ENCODE measurements around the gene BMP8A.
"Not testable (repeated sequence)": the region's sequence is repeated elsewhere in the genome, so short reads cannot be mapped to it uniquely, and the experiment has no call there.

The BMP8A gene

GRCh38 chr1:39508266-39508665 is 16.8 kb downstream of the BMP8A start:
- DNase-seq = no peak

DNA sequence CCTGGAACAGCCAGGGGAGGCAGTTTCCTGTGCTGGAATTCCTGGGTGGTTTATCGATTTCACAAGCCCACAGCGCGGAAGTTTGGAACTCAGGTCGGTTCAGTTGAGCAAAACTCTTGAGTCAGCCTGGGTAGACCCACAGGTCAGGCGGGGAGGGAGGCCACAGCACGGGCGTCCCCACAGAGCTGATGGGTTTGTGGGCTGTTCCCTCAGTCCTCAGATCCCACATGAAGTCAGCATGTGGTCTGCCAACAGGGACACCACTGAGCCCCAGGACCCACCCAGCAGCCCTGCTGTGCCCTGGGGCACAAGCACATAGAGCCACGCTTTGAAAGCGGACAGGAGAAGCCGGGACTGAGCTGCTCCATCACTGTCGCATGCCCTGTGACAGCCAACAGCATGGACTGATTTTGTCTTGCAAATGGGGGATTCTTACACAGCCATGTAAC is 17.4 kb downstream of the BMP8A start:
- no peak for DNase-seq

DNA sequence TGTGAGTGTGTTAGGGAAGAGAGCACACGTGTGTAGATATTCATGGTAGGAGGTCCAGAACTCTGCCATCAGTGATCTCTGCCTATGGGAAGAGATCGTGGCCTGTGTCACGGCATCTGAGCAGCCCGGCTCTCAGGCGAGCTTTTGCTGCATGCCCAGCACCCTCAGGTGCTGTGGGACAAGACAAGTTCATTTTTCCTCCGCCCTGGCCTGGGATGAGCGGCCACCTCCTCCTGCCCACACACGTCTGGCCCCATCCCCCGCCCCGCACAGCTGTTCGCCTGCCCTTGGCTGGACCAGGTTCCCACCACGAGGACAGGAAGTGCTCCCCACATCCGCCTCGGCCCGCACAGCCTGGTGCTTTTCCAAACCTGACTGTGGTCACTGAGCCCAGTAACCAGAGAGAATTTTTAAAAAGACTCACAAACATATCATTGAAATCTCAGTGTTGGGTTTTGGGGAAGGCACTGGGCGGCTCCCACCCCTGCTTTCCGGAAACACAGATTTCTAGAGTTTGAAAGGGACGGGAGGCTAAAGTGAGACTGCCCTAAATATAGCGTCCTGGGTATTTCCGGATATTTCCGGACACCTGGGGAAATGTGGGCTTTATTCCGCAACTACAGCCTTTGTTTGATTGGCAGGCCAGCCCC is 18.0 kb downstream of the BMP8A start:
- DNase-seq = no peak

DNA sequence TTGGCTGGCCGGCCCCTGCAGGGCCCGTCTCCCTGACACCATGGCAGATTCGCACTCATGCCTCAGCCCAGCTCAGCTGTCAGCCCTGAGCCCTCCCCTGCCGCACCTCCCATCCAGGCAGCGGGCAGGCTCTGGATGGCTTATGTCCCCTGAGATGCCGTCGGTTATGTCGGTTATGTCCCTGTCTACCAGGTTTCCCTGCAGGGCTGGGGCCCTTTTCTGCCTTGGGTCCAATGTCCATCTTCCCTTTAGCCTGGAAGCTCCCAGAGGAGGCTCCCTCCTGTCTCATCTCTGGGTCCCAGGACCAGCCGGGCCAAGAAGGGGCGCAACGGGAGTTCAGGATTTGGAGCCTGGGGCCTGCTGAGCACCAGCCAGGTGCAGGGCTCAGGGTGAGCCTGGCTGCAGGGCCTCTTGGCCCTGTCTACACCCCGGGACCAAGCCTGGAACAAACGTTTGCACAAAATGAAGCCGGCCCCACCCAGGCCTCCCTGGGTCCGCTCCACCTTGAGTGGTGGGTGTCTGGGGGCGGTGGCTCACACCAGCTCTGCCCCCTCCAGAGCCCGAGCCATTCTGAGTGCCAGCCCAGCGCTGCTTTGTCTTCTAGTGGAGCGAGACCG is 19.2 kb downstream of the BMP8A start:
- not testable (repeated sequence) for DNase-seq

DNA sequence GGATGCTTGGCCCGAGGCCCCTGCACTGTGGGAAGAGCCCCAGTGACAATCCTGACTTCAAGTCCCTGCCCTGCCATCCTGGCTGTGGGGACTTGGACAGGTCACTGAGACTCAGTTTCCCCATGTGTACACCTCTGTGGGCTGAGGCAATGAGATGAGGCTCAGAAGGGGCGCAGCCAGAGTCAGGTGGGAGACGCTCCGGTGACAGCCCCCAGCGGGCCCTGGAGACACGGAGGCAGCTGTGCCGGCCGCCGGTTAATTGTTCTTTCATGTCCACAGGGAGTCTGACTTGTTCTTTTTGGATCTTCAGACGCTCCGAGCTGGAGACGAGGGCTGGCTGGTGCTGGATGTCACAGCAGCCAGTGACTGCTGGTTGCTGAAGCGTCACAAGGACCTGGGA is 20.0 kb downstream of the BMP8A start:
- not testable (repeated sequence) for DNase-seq

DNA sequence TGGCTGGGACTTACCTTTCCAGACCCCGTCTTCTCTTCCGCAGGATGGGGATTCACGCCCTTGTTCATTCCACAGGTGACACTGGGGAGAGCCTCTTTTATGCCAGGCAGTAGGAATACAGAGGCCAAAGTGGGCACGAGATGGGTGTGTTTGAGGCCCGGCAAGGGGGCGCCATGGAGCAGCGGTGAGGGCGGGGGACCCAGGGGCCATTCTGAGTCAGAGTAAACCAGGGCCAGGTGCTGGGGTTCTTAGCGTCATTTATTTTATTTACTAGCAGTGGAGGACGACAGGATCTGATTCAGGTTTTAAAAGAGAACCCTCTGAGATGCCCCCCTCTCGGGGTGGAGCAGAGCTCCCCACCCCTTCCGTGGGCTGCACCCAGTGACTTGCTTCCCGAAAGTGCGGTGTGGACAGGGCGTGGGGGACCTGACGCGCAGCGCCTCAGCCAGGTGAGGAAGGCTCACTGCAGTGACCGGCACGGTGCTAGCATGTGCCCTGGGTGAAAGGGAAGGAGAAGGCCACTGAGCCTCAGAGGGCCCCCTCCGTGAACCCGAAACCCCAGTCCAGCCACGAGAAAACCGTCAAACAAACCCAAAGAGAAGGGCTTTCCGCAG is 20.9 kb downstream of the BMP8A start:
- not testable (repeated sequence) for DNase-seq

DNA sequence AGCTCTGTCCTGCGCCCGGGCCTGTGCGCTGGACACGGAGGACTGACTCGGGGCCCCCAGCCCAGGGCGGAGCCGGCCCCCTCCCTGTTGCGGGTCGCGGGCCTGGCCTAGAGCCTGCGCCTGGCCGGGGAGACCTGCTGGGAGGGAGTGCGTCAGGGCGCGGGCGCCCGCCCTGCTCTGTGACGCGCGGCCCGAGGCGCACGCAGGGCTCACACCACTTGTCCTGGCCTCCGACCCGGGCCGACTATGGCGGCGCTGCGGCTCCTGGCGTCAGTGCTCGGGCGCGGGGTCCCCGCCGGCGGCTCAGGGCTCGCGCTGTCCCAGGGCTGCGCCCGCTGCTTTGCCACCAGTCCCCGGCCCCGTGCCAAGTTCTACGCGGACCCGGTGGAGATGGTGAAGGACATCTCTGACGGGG is 23.3 kb downstream of the BMP8A start:
- not testable (repeated sequence) for DNase-seq

GRCh38 chr1:39515131-39516086 is 24.0 kb downstream of the BMP8A start:
- not testable (repeated sequence) for DNase-seq

DNA sequence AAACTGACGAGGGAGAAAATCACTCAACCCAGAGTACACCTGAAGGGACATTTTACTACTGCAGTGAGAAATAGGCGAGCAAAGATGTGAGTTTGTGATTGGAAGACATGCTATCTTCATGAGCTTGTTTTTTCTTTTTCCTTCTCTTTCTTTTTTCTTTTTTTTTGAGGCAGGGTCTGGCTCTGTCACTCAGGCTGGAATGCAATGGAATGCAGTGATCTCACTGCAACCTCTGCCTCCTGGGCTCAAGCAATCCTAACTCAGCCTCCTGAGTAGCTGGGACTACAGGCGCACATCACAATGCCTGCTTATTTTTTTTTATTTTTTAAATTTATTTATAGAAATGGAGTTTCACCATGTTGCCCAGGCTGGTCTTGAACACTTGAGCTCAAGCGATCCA is 25.4 kb downstream of the BMP8A start:
- not testable (repeated sequence) for DNase-seq

DNA sequence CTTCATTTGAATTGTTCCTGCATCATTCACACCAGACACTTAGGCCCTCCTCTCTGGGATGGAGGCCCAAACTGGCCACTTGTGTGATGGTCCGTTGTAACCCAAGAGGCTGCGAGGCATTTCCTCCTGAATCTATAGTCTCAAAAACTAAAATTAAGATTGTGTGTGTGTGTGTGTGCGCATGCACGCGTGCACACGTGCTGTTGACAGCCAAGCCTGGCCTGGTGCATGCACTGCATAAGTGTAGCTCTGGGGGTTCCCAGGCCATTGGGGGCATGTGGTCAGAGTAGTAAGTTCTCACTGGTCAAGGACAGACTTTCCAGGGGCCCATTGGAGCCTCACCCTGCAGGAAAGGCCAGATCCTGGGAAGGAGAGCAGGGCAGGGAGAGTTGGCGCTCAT is 26.5 kb downstream of the BMP8A start:
- not testable (repeated sequence) for DNase-seq

GRCh38 chr1:39519376-39519775 is 27.9 kb downstream of the BMP8A start:
- DNase-seq = not testable (repeated sequence)

GRCh38 chr1:39522221-39522620 is 30.8 kb downstream of the BMP8A start:
- not testable (repeated sequence) for DNase-seq

DNA sequence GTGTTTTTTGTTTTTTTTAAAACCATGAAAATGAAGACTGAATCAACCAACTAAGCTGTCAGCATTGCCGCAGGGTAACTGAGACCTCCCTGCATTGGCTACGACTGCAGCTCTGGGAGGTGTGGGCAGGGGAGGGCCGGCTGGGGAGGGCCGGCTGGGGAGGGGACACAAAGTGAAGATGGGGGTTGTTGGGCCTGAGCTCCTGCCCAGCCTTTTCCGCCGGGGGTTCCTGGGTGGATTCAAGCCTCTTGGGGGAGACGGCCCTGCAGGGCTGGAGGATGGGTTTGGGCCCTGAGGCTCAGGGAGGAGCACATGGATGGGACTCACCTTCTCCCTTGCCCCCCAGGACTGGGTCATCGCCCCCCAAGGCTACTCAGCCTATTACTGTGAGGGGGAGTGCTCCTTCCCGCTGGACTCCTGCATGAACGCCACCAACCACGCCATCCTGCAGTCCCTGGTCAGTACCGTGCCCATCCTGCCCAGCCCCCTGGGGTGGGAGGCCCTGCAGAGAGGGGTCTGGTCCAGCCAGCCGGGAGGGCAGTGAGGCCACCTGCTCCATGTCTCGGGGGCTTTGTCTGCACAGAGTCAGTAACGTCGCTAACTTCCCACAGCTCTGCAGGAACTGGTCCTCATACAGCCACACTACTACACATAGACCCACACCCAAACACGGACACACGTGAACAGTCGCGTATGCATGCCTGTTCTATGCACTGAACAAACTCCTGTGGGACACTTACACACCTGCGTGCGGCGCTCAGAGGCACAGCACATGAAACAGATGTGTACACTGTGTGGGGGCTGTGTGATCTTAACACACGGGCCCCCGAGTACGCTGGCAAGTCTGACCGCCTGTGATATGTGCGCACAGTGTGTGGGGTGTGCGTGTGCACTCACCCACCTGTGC is 31.5 kb downstream of the BMP8A start:
- DNase-seq = no peak

- DNase-seq = no peak
Observed at GRCh38 chr1:39524171-39524570, 32.7 kb downstream of the BMP8A start.

DNA sequence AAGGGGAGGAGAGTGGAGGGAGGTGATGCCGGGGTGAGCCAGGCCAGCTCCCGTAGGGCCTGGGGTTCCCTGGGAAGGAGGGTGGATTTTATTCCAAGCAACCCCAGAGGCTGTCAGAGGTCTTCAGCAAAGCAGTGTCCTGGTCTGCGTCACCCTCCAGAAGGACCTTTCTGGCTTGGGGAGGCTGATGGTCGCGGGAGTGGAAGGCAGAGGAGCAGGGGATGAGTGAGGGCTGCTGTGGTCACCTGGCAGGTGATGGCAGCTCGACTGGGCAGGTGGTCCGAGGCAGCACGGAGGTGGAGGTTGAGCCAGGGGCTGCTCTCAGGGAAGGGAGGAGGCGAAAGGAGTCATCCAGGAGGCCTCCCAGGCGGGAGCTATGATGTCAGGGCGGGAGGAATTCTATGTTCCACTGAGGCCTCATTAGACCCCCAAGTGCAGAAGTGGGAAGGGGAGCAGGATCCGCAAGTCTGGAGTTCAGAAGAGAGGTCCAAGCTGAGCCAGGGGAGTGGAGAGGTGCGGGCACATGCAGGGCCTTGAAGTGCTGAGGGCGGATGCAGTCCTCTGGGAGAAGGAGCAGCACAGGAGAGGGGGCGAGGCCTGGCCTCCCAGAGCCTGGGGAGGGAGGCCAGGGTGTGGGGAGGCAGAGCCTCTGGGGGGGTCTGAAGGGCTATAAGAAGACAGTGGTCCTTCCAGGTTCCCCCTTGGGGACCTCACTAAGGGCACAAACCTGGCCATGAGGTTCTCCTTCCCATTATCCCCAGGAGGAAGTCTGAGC is 33.3 kb downstream of the BMP8A start:
- DNase-seq = no peak

- DNase-seq = no peak
Observed at GRCh38 chr1:39525366-39526165, 34.1 kb downstream of the BMP8A start.

DNA sequence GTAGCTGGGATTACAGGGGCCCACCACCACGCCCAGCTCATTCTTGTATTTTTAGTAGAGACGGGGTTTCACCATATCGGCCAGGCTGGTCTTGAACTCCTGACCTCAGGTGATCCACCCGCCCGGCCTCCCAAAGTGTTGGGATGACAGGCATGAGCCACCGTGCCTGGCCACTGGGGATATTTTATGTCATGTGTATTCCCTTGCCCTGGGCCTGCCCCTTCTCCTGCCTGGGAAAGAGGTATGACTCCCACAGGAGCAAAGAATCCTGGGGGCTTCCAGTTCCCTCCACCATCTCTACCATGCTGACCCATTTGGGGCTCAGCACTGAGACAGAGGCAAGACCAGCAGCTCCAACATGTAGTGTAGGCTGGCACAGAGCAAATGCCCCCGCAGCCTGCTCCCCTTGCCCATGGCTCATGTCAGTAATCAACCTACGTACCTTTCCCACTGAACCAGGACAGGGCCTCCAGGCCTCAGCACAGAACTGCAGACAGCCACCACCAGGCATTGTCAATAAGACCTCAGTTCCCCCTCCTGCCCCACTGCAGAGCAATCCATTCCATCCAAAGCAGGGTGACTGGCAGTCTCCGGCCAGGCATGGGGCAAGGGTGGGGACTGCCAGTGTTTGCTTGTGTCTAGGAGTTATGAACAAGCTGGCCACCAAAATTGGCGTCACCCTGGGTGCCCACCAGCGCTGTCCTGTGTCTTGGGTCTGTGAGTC is 35.2 kb downstream of the BMP8A start:
- no peak for DNase-seq

DNA sequence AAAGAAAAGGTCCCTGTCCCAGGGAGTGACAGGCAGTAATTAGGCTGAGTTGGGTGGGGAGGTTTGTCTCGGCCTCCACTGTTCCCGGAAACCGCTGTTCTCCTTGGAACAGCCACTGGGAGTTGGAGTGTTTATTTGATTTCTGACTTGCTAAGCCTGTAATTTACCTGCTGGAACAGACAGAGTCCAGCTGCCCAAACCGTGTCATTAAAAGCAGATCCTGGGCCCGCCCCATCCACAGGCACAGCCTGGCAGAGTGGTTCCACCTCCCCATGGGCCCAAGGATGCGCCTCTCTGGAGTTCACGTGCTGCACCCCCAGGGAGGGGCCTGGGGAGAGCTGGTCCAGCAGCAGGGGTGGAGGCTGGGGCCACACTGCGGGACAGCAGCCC is 35.7 kb downstream of the BMP8A start:
- not testable (repeated sequence) for DNase-seq

- DNase-seq = no peak
Observed at GRCh38 chr1:39528082-39528481, 36.6 kb downstream of the BMP8A start.

Data from SHP77 treated with DMSO at 0.1 percent for 48 hours (cell line).